NCI-H2196 treated with DMSO at 0.1 percent for 48 hours (cell line): Measurements from ENCODE around the gene SPATA46.

ENCODE experiments used
- DNase-seq: peaks from one replicate; lab custom pipeline; 2025; ENCODE audit not compliant: unreplicated experiment; lab: John Stamatoyannopoulos, UW

Gene SPATA46

GRCh38 chr1:162375463-162375862 lies 1.2 kb downstream of the SPATA46 start:
- no peak for DNase-seq

- no peak for DNase-seq
These were observed 2.2 kb downstream of the SPATA46 start for GRCh38 chr1:162374406-162374805.

- peak; percentile 36 for DNase-seq
These were observed 3.0 kb downstream of the SPATA46 start for GRCh38 chr1:162373541-162374260.

- DNase-seq, result no peak
These were observed 3.6 kb downstream of the SPATA46 start for GRCh38 chr1:162373072-162373427.

- DNase-seq, result no peak
These were observed 4.2 kb downstream of the SPATA46 start for GRCh38 chr1:162372159-162373071.

GRCh38 chr1:162371611-162372010 lies 5.0 kb downstream of the SPATA46 start:
- no peak for DNase-seq

- no peak for DNase-seq
These were observed 5.9 kb downstream of the SPATA46 start for GRCh38 chr1:162370721-162371120.

GRCh38 chr1:162370161-162370560 lies 6.5 kb downstream of the SPATA46 start:
- DNase-seq, result no peak

GRCh38 chr1:162369571-162369970 lies 7.1 kb downstream of the SPATA46 start:
- DNase-seq, result no peak

GRCh38 chr1:162368451-162368850 lies 8.2 kb downstream of the SPATA46 start:
- no peak for DNase-seq

- DNase-seq, result no peak
These were observed 8.9 kb downstream of the SPATA46 start for GRCh38 chr1:162367772-162368171.

GRCh38 chr1:162367073-162367472 lies 9.6 kb downstream of the SPATA46 start:
- no peak for DNase-seq

GRCh38 chr1:162366671-162367070 lies 10.0 kb downstream of the SPATA46 start:
- DNase-seq, result no peak

GRCh38 chr1:162366149-162366548 lies 10.5 kb downstream of the SPATA46 start:
- no peak for DNase-seq

GRCh38 chr1:162365284-162366020 lies 11.2 kb downstream of the SPATA46 start:
- no peak for DNase-seq

- DNase-seq, result no peak
These were observed 12.2 kb downstream of the SPATA46 start for GRCh38 chr1:162364498-162364897.

- DNase-seq, result no peak
These were observed 12.8 kb downstream of the SPATA46 start for GRCh38 chr1:162363823-162364222.

- DNase-seq, result no peak
These were observed 15.3 kb downstream of the SPATA46 start for GRCh38 chr1:162361349-162361748.

GRCh38 chr1:162360874-162361260 lies 15.8 kb downstream of the SPATA46 start:
- no peak for DNase-seq

GRCh38 chr1:162360237-162360873 lies 16.3 kb downstream of the SPATA46 start:
- no peak for DNase-seq
